Measurements from ENCODE around the gene CCBE1. TPM values are rescaled to one million over a fixed set of nuclear protein-coding genes. Genes with fewer than 3 reads are reported as not detected.

Gene CCBE1
- total and polyA plus RNA-seq, 4 donors, result 0.99 to 2.7 (median 1.9) TPM

DNA sequence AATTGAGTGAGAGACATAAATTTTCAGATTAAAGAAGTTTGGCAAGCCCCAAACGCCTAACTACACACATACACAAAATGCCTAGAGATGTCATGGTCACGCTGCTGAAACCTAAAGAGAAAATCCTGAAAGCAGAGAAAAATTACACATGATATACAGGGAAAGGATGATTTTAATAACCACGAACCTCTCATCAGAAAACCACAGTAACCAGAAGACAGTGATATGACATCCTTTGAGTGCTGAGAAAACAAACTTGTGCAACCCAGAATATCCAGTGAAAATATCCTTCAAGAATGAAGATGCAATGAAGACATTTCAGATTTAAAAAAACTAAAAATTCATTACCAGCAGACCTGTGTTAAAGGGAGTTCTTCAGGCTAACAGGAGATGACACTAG is 215.8 kb downstream of the CCBE1 start:
- Histone ChIP-seq H3K9me3 (ENCODE audit: control insufficient read depth, insufficient read depth, low read length) (no peaks in the 10 kb centered on the region), H3K4me1 (ENCODE audit: control insufficient read depth, insufficient read depth, low read length) (no peaks in the 10 kb centered on the region), H3K27ac (ENCODE audit: low read depth, low read length) (no peak overlapping the region), H3K36me3 (ENCODE audit: control insufficient read depth, insufficient read depth, low read length) (no peaks in the 10 kb centered on the region), H3K27me3 (ENCODE audit: control insufficient read depth, insufficient read depth, low read length) (no peaks in the 10 kb centered on the region), H3K4me3 (ENCODE audit: low read depth, low read length) (no peak overlapping the region)
- no peak for DNase-seq (ENCODE audit: low read depth in 4 of 6, low spot score in 6 of 6)
- WGBS (ENCODE audit: insufficient coverage), result no CpG with 5 or more reads among the region's 3 CpGs

DNA sequence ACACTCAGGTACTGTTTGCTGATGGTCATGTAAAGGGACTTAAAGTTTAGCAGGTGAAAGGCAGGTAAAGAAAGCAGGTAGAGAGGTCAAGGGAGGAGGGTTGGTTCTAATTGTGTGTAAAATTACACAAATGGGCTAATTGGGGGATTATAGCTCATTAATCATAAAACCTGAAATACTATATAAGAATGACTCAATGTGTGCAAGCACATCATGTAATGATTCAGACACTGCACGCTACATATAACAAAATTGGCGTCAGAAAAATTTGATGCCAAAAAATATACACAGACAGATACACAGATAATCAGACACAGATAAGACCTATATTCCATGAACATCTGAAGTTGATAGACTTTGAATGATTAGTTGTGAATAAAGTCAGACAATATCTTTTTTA is 217.4 kb downstream of the CCBE1 start:
- H3K9me3 ChIP-seq (ENCODE audit: control insufficient read depth, insufficient read depth, low read length), result no peaks in the 10 kb centered on the region
- H3K36me3 ChIP-seq (ENCODE audit: control insufficient read depth, insufficient read depth, low read length), result no peaks in the 10 kb centered on the region
- H3K27ac ChIP-seq (ENCODE audit: low read depth, low read length), result no peak overlapping the region
- H3K4me3 ChIP-seq (ENCODE audit: low read depth, low read length), result no peak overlapping the region
- DNase-seq (ENCODE audit: low read depth in 4 of 6, low spot score in 6 of 6), result no peak
- H3K27me3 ChIP-seq (ENCODE audit: control insufficient read depth, insufficient read depth, low read length), result no peaks in the 10 kb centered on the region
- WGBS (ENCODE audit: insufficient coverage), result no CpG with 5 or more reads among the region's 2 CpGs
- no peaks in the 10 kb centered on the region for H3K4me1 ChIP-seq (ENCODE audit: control insufficient read depth, insufficient read depth, low read length)

DNA sequence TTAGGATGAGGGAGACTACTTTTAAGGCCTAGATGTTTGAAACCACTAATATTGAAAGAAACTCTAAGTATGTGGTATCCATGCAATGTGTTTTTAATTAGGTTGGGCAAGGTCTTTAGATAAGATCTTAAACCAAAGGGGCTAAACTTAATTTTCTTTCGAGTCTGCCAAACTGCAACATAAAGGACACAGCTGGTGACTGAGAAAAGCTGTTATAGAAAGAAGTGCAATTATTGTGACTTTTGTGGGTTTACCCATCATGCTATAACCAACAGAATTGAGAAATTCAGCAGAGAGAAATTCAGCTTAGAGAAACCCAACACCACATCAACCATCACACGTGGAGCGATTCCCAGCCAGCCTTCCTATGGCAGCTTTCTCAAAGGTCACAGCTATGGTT is 218.6 kb downstream of the CCBE1 start:
- no peak overlapping the region for H3K27ac ChIP-seq (ENCODE audit: low read depth, low read length)
- no CpG with 5 or more reads among the region's 3 CpGs for WGBS (ENCODE audit: insufficient coverage)

DNA sequence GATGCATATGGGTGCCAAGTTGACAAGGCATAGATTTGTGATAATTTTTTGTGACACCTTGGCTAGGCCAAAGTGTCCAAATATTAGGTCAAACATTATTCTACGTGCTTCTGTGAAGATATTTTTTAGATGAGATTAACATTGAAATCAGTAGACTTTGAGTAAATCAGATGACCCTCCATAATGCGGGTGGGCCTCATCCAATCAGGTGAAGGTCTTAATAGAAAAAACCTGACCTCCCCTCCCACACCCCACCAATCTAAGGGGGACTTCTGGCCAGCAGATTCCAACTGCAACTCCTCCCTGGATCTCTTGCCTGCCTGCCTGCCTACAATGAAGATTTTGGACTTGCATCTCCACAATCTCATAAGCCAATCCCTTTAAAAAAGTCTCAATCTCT is 219.4 kb downstream of the CCBE1 start:
- no peaks in the 10 kb centered on the region for H3K9me3 ChIP-seq (ENCODE audit: control insufficient read depth, insufficient read depth, low read length)
- H3K27ac ChIP-seq (ENCODE audit: low read depth, low read length), result no peak overlapping the region
- no peak overlapping the region for H3K4me3 ChIP-seq (ENCODE audit: low read depth, low read length)
- H3K36me3 ChIP-seq (ENCODE audit: control insufficient read depth, insufficient read depth, low read length), result no peaks in the 10 kb centered on the region
- no peaks in the 10 kb centered on the region for H3K4me1 ChIP-seq (ENCODE audit: control insufficient read depth, insufficient read depth, low read length)
- H3K27me3 ChIP-seq (ENCODE audit: control insufficient read depth, insufficient read depth, low read length), result no peaks in the 10 kb centered on the region
- 100% methylated on average over 1 of the region's 2 CpGs for WGBS (ENCODE audit: insufficient coverage)
- no peak for DNase-seq (ENCODE audit: low read depth in 4 of 6, low spot score in 6 of 6)

More for the DNA sequence above, 218.6 kb downstream of the CCBE1 start:
- H3K27me3 ChIP-seq (ENCODE audit: control insufficient read depth, insufficient read depth, low read length), result no peaks in the 10 kb centered on the region
- no peak for DNase-seq (ENCODE audit: low read depth in 4 of 6, low spot score in 6 of 6)
- no peak overlapping the region for H3K4me3 ChIP-seq (ENCODE audit: low read depth, low read length)
- H3K9me3 ChIP-seq (ENCODE audit: control insufficient read depth, insufficient read depth, low read length), result no peaks in the 10 kb centered on the region
- H3K4me1 ChIP-seq (ENCODE audit: control insufficient read depth, insufficient read depth, low read length), result no peaks in the 10 kb centered on the region
- H3K36me3 ChIP-seq (ENCODE audit: control insufficient read depth, insufficient read depth, low read length), result no peaks in the 10 kb centered on the region

DNA sequence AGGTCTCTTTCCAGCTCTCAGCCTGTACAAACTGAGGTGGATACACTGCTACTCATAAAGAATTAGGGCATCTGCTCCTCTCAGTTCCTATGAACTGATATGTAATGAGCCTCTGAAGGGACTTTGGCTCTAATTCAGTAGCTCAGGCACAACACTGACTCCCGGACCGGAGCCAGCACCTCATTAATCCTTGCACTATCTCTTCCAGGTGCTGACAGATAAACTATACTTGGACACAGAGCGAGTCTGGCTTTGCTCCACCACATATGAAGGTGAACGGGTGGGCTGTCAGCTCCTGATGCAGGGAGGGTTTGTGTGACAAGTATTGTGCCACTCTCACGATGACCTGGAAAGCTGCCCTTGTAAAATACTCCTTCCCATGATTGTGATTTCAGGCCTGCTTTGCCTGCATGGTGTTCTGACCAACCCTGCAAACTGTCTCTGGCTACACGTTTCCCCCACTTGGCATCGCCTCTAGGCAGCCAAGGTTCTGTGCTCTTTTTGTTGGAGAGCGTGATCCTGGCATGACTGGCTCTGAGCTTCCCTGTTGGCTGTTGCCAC is 226.6 kb downstream of the CCBE1 start:
- no peak overlapping the region for H3K27ac ChIP-seq (ENCODE audit: low read depth, low read length)
- H3K4me3 ChIP-seq (ENCODE audit: low read depth, low read length), result no peak overlapping the region
- no peaks in the 10 kb centered on the region for H3K4me1 ChIP-seq (ENCODE audit: control insufficient read depth, insufficient read depth, low read length)
- DNase-seq (ENCODE audit: low read depth in 4 of 6, low spot score in 6 of 6), result peak in 2 of 6 donors; percentile 66 to 76
- no peaks in the 10 kb centered on the region for H3K36me3 ChIP-seq (ENCODE audit: control insufficient read depth, insufficient read depth, low read length)
- H3K9me3 ChIP-seq (ENCODE audit: control insufficient read depth, insufficient read depth, low read length), result no peaks in the 10 kb centered on the region
- WGBS (ENCODE audit: insufficient coverage), result 73% methylated on average over 5 of the region's 8 CpGs
- no peaks in the 10 kb centered on the region for H3K27me3 ChIP-seq (ENCODE audit: control insufficient read depth, insufficient read depth, low read length)

DNA sequence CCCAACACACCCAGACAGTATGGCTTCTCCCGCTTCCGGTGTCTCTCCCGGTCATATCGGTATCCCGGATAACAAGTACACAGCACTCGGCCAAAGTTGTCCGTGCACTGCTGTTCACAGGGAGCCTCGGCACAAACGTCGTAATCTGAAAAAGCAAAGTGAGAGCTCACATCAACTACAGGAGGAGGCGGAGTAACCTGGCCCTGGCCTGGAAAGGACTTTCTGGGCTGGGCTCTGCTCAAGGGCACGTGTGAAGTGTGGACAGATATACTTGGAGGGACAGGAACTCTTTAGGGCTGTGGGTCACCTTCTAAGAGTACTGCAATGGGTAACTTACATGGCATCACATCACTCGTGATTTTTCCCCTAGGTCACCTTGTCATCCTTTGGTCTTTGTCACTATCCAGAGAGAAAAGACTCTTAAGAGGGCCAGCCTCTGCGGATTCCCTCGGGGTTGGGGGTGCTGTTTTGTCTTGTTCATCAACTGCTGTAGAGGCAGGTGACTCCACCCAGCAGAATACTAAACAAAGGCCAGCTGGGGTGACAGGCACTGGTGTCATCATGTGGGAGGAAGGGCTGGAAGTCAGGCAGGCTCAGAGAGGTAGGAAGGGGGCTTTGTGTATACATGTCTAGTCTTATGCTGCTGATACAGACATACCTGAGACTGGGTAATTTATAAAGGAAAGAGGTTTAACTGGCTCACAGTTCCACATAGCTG is 227.6 kb downstream of the CCBE1 start:
- Histone ChIP-seq H3K27me3 (ENCODE audit: control insufficient read depth, insufficient read depth, low read length) (no peaks in the 10 kb centered on the region), H3K27ac (ENCODE audit: low read depth, low read length) (no peak overlapping the region), H3K4me1 (ENCODE audit: control insufficient read depth, insufficient read depth, low read length) (no peaks in the 10 kb centered on the region), H3K4me3 (ENCODE audit: low read depth, low read length) (no peak overlapping the region), H3K36me3 (ENCODE audit: control insufficient read depth, insufficient read depth, low read length) (no peaks in the 10 kb centered on the region), H3K9me3 (ENCODE audit: control insufficient read depth, insufficient read depth, low read length) (no peaks in the 10 kb centered on the region)
- WGBS (ENCODE audit: insufficient coverage), result 89% methylated on average over 14 of the region's 15 CpGs
- DNase-seq (ENCODE audit: low read depth in 4 of 6, low spot score in 6 of 6), result no peak

DNA sequence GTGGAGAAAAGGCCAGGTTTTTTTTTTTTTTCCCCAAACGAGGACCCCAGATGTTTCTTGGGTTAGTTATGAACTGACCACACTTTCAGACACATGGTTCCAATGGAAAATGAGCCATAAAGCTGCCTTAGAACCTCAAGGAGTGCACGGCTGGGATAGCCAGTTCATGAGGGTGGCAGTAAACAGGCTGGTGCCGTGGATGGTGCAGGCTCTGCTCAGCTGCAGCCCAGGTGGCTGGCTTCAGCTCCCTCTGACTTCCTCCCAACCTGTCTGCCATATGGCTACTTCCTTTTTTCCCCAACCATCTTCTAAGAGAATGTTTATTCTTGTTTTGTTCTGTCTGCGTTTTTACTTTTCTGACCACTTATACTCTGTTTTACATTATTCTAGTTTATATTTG is 228.4 kb downstream of the CCBE1 start:
- H3K4me3 ChIP-seq (ENCODE audit: low read depth, low read length), result no peak overlapping the region
- H3K27ac ChIP-seq (ENCODE audit: low read depth, low read length), result no peak overlapping the region
- no peaks in the 10 kb centered on the region for H3K27me3 ChIP-seq (ENCODE audit: control insufficient read depth, insufficient read depth, low read length)
- H3K4me1 ChIP-seq (ENCODE audit: control insufficient read depth, insufficient read depth, low read length), result no peaks in the 10 kb centered on the region
- WGBS (ENCODE audit: insufficient coverage), result 100% methylated on average over 1 of the region's 4 CpGs
- no peaks in the 10 kb centered on the region for H3K36me3 ChIP-seq (ENCODE audit: control insufficient read depth, insufficient read depth, low read length)
- DNase-seq (ENCODE audit: low read depth in 4 of 6, low spot score in 6 of 6), result no peak
- H3K9me3 ChIP-seq (ENCODE audit: control insufficient read depth, insufficient read depth, low read length), result no peaks in the 10 kb centered on the region

DNA sequence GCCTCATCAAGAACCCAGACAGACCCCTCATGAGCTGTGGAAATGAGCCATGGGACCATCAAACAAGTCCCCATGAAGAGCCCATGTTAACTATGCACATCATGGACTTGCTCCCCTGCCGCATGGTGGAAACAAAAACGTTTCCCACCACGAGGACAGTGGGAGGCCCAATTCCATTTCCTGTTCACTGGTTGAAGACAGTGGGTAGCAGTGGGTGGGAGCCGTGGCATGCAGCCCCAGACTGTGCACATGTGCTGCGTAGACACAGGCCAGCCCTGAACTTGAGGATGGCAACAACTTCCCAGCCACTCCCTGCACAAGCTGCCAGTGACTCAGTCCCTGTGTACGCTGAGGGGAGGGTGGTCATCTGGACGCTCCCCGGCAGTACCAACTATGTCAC is 229.7 kb downstream of the CCBE1 start:
- 77% methylated on average over 6 of the region's 8 CpGs for WGBS (ENCODE audit: insufficient coverage)
- Histone ChIP-seq H3K27ac (ENCODE audit: low read depth, low read length) (no peak overlapping the region), H3K4me3 (ENCODE audit: low read depth, low read length) (no peak overlapping the region), H3K4me1 (ENCODE audit: control insufficient read depth, insufficient read depth, low read length) (no peaks in the 10 kb centered on the region), H3K27me3 (ENCODE audit: control insufficient read depth, insufficient read depth, low read length) (no peaks in the 10 kb centered on the region), H3K9me3 (ENCODE audit: control insufficient read depth, insufficient read depth, low read length) (no peaks in the 10 kb centered on the region), H3K36me3 (ENCODE audit: control insufficient read depth, insufficient read depth, low read length) (no peaks in the 10 kb centered on the region)
- no peak for DNase-seq (ENCODE audit: low read depth in 4 of 6, low spot score in 6 of 6)

DNA sequence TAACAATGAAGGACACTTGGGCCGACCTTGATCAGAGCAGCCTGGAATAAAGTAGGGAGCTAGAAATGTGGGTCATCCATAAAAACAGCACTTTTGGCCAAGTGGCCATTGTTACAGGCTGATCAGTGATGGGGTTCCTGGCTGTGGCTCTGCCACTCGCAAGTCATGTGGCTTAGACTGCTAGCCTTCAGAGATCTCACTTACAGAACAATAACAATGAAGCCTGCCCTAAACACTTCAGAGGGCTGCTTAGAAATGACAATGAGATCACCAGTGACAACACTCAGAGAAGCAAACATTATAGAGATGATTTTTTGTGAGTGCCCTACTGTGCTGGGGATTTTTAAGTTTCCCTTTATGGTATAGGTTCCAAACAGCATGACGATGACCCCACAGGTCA is 230.2 kb downstream of the CCBE1 start:
- Histone ChIP-seq H3K36me3 (ENCODE audit: control insufficient read depth, insufficient read depth, low read length) (no peaks in the 10 kb centered on the region), H3K27ac (ENCODE audit: low read depth, low read length) (no peak overlapping the region), H3K9me3 (ENCODE audit: control insufficient read depth, insufficient read depth, low read length) (no peaks in the 10 kb centered on the region), H3K4me1 (ENCODE audit: control insufficient read depth, insufficient read depth, low read length) (no peaks in the 10 kb centered on the region), H3K27me3 (ENCODE audit: control insufficient read depth, insufficient read depth, low read length) (no peaks in the 10 kb centered on the region), H3K4me3 (ENCODE audit: low read depth, low read length) (no peak overlapping the region)
- no peak for DNase-seq (ENCODE audit: low read depth in 4 of 6, low spot score in 6 of 6)
- WGBS (ENCODE audit: insufficient coverage), result 100% methylated on average over 2 of the region's 3 CpGs

DNA sequence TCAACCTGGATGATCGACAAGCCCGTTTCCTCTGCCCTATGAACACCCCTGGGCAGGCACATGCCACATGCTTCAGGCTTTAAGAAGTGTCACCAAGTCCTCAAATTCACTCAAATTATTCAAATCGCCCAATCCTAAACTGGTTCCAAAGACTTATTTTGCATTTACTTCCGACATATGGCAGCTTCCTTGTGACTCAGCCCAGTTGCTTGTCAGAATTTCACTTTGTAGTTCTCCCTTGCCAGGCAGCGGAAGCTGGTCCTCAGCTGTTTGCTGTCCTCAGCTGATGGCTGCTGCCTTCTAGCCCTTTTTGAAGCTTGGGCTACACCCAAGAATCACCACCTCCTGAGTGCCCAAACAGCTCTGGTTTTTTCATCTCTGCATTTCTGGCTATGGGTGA is 232.7 kb downstream of the CCBE1 start:
- Histone ChIP-seq H3K36me3 (ENCODE audit: control insufficient read depth, insufficient read depth, low read length) (no peaks in the 10 kb centered on the region), H3K27ac (ENCODE audit: low read depth, low read length) (no peak overlapping the region), H3K27me3 (ENCODE audit: control insufficient read depth, insufficient read depth, low read length) (no peaks in the 10 kb centered on the region), H3K4me3 (ENCODE audit: low read depth, low read length) (no peak overlapping the region), H3K9me3 (ENCODE audit: control insufficient read depth, insufficient read depth, low read length) (no peaks in the 10 kb centered on the region), H3K4me1 (ENCODE audit: control insufficient read depth, insufficient read depth, low read length) (no peaks in the 10 kb centered on the region)
- peak in 1 of 6 donors; percentile 78 for DNase-seq (ENCODE audit: low read depth in 4 of 6, low spot score in 6 of 6)
- WGBS (ENCODE audit: insufficient coverage), result 97% methylated on average over 5 of the region's 5 CpGs
